IPS-15b (cell line): ENCODE data around the gene CST2.
"Not testable (repeated sequence)": the region's sequence is repeated elsewhere in the genome, so short reads cannot be mapped to it uniquely, and the experiment has no call there.

Experiments
- H3K27me3 ChIP-seq: one replicate; pipeline ENCODE4 v1.6.1; 2013; ENCODE audit warnings: low read length; ENCODE audit not compliant: control insufficient read depth, insufficient read depth
- H3K36me3 ChIP-seq: one replicate; pipeline ENCODE4 v1.6.1; 2013; ENCODE audit warnings: low read length; ENCODE audit not compliant: control insufficient read depth, insufficient read depth
- H3K4me1 ChIP-seq: one replicate; pipeline ENCODE4 v1.6.1; 2013; ENCODE audit warnings: mild to moderate bottlenecking, low read length; ENCODE audit not compliant: control insufficient read depth, insufficient read depth
- H3K4me3 ChIP-seq: one replicate; pipeline ENCODE4 v1.5.1; 2013; ENCODE audit warnings: low read depth, low read length
- H3K9ac ChIP-seq: one replicate; pipeline ENCODE4 v1.6.1; 2013; ENCODE audit warnings: low read depth, mild to moderate bottlenecking, low read length
- H3K9me3 ChIP-seq: one replicate; pipeline ENCODE4 v1.6.1; 2013; ENCODE audit warnings: mild to moderate bottlenecking, low read length; ENCODE audit not compliant: control insufficient read depth, insufficient read depth

Gene CST2, protein sequence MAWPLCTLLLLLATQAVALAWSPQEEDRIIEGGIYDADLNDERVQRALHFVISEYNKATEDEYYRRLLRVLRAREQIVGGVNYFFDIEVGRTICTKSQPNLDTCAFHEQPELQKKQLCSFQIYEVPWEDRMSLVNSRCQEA

DNA sequence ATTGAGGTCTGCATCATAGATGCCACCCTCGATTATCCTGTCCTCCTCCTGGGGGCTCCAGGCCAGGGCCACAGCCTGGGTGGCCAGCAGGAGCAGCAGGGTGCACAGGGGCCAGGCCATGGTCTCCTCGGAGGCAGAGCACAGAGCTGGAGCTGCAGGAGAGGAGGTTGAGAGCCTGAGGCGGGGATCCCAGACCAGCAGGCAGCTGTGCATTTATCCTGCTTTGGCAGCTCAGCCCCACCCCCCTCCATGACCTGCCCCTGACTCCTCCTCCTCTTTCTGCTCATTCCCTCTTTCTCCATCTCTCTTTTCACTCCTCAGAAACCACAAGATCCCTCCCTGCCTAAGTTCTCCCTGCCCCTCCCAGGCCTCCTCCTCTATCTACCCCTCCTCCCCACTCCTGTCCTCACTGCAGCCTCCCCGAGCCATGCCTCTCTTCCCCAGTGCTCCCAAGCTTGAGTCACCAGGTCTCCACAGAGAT lies at the start of gene CST2:
Gene CST2 (minus strand): TSS at position 189 of the 481 bp plus-strand sequence. CDS start 69 bp downstream, at position 120.
- H3K9me3 ChIP-seq = no peaks in the 10 kb centered on the region
- no peak within 1 kb of the TSS for H3K4me3 ChIP-seq
- H3K27me3 ChIP-seq = no peaks in the 10 kb centered on the region
- no peaks in the 10 kb centered on the region for H3K36me3 ChIP-seq
- H3K4me1 ChIP-seq = no peaks in the 10 kb centered on the region
- no peak within 1 kb of the TSS for H3K9ac ChIP-seq

DNA sequence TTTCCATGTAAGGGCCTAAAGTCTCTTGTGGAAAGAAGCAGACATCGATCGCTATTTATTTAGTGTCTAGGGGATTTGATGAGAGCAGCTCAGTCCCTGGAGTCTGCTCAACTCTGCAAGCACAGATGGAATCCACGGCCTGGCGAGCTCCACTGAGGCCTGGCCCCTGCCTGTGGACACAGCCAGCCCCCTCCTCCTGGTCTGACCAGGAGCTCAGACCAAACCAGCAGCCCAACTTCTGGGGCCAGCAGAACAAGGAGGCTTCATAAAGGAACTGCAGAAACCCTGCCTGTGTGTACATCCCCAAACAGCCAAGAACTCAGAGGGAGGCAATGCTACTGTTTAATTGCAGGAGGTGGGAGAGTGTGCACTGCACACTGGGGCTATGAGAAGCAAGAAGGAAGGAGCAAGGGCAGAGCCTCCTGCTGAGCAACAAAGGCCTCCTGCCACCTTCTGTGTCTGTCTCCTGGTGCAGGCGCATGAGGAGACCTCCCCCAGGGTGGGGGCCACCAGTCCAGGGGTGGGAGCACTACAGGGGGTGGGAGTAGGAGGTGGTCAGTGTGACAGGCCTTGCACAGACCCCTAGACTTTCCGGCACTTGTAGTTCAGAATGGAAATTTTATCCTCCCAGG lies 49.2 kb upstream of the CST2 start:
- Histone ChIP-seq H3K36me3 (no peaks in the 10 kb centered on the region), H3K9me3 (no peaks in the 10 kb centered on the region), H3K4me3 (no peak overlapping the region), H3K4me1 (peaks cover 9% of the 10 kb centered on the region), H3K9ac (no peak overlapping the region), H3K27me3 (peaks cover 8% of the 10 kb centered on the region)

DNA sequence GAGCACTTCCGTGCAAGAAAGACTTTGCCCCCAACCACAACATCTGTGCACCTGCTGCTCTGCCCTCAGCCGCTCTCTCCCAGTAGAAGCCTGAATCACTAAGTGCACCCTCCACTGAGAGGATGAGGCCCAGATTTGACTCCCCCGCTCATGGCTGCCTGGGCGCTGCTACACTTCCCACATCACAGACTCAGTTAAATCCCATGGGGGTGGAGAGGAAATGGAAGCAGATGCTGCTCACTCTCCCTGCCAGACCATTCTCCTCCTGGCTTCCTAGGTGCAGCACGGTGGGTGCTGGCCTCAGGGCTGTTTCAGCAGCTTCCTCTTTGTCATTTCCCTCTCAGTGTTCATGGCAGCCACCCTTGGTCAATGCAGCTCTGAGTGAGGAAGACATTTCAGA lies 48.2 kb upstream of the CST2 start:
- no peaks in the 10 kb centered on the region for H3K36me3 ChIP-seq
- H3K9me3 ChIP-seq = no peaks in the 10 kb centered on the region
- peaks cover 8% of the 10 kb centered on the region for H3K27me3 ChIP-seq
- no peak overlapping the region for H3K9ac ChIP-seq
- peaks cover 16% of the 10 kb centered on the region for H3K4me1 ChIP-seq
- H3K4me3 ChIP-seq = no peak overlapping the region

DNA sequence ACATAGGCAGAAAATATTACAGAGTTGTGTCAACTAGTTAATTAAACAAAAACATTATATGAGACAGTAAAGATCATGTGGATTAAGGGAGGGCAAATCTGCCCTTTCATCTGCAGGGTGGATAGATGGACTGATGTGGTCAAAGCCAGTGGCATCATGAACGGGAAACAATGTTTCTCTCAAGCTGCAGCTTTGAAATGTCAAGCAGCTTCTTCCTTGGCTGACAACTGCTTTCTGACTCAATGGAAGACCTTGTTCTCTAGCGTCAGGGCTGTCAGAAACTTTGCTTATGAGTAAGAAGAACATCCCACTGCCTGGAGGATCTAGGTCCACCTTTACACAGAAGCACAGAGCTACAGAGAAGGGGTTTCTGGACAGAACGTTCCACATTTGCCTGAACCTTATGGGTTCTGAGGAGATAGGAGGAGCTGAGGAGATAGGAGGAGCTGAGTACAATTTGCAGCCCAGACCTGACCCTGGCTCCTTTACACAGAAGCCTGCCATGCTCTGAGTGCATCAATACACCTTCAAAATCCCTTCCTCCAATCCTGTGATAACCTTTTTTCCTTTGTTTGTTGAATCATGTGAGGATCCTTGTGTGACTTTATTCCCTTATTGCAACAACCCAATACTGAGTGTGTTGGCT lies 47.0 kb upstream of the CST2 start:
- peaks cover 8% of the 10 kb centered on the region for H3K27me3 ChIP-seq
- no peaks in the 10 kb centered on the region for H3K9me3 ChIP-seq
- no peak overlapping the region for H3K9ac ChIP-seq
- no peaks in the 10 kb centered on the region for H3K36me3 ChIP-seq
- H3K4me3 ChIP-seq = no peak overlapping the region
- H3K4me1 ChIP-seq = peaks cover 25% of the 10 kb centered on the region

DNA sequence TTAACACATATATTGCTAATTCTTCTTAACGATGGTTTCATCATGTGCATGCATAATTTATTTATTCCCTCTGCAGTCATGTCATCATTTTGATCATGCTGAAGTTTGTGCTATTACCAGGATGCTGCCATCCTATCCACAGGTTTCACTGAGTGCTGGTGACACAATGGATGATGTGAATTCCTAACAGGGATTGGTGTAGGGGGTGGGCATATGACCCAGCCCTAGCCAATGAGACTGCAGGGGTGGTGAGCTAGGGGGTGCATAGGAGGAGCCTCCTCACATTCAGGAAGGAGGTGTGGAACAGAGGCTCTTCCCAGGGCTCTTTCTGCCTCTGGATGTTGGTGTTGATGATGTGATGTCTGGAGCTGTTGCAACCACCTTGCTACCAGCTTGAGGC lies 45.5 kb upstream of the CST2 start:
- Histone ChIP-seq H3K9me3 (no peaks in the 10 kb centered on the region), H3K4me3 (no peak overlapping the region), H3K36me3 (no peaks in the 10 kb centered on the region), H3K27me3 (peaks cover 6% of the 10 kb centered on the region), H3K9ac (no peak overlapping the region), H3K4me1 (peaks cover 32% of the 10 kb centered on the region)

DNA sequence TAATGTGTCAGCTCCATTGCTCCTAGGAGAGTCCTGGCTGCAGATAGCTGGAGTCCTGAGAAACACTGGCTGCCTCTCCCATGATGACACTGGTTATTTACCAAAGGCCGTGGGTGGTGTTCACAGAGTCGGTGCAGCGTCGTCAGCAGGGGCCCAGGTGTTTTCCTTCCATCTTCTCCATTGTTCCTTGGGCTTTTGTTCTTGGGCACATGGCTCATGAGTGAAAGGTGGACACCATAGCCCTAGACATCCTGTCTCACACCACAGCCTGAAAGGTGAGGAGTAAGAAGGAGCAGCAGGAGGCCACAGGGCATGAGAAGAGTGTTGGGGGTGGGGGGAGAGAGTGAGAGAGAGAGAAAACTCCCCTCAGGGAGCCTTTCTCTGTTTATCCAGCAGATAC lies 43.9 kb upstream of the CST2 start:
- H3K9me3 ChIP-seq = no peaks in the 10 kb centered on the region
- H3K36me3 ChIP-seq = no peaks in the 10 kb centered on the region
- peaks cover 6% of the 10 kb centered on the region for H3K27me3 ChIP-seq
- peaks cover 32% of the 10 kb centered on the region for H3K4me1 ChIP-seq
- H3K4me3 ChIP-seq = no peak overlapping the region
- no peak overlapping the region for H3K9ac ChIP-seq

DNA sequence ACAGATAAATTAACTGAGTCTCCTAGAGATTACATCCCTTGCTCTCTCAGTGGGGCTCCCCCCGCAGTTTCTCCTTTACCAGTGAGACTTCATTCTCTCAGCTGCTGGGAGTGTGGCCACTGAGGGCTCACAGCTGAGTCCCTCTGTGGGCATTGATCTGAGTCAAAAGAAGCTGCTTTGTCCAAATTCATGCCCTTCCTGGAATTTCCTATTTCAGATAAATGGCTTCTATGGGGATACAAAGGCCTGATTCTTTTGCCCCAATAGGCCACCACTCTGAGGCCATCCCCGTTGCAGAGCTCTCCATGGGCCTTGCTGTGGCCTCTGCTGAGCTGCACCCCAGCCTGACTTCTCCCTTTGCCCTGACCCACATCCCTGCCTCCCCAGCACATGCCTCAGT lies 43.0 kb upstream of the CST2 start:
- H3K9ac ChIP-seq = no peak overlapping the region
- H3K4me1 ChIP-seq = peaks cover 32% of the 10 kb centered on the region
- no peaks in the 10 kb centered on the region for H3K9me3 ChIP-seq
- no peak overlapping the region for H3K4me3 ChIP-seq
- H3K36me3 ChIP-seq = no peaks in the 10 kb centered on the region
- H3K27me3 ChIP-seq = peaks cover under 1% of the 10 kb centered on the region

DNA sequence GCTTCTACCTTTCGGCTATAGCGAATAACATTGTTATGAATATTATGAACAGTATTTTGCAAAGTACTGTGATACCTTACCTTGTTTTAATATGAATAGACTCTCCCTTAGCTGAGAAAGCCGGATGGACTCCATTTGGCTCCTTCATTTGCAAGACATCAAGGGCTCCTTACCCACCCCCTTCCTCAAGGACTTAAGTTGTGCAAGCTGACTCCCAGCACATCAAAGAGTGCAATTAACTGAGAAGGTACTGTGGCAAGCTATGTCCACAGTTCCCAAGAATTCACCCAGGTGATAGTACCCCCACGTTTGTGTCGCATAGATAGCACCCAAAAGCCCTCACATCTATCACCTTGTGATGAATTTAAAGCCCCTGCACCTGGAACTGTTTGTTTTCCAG lies 41.8 kb upstream of the CST2 start:
- H3K4me1 ChIP-seq = peaks cover 32% of the 10 kb centered on the region
- H3K4me3 ChIP-seq = no peak overlapping the region
- no peak overlapping the region for H3K9ac ChIP-seq
- H3K36me3 ChIP-seq = no peaks in the 10 kb centered on the region
- H3K9me3 ChIP-seq = no peaks in the 10 kb centered on the region
- no peaks in the 10 kb centered on the region for H3K27me3 ChIP-seq

DNA sequence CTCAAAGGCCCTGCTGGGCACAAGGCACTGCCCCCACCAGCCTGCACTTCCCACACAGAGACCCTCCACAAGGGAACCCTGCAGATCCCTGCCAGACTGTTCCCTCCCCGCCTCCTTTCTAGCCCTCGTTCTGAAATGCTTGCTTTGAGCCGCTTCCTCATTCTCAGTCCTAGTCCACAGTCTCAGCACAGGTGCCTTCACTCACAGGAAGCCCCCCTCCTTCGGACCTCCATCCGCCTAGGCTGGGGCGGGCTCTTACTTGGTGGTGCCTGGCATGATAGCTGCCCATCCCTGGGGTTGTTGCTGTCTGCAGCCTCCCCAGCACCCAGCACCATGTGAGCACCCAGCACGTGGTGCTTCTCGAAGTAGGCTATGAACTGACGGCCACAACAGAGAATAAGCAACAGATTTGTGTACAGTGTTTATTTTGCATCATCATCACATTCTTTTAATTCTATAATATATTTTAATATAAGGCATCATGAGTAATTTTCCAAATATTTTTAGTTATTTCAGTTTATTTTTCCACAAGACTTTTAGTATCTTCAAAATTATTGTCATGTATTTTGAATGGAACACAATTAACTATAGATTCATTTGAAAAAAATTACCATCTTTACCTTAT lies 40.7 kb upstream of the CST2 start:
- H3K9ac ChIP-seq = no peak overlapping the region
- no peaks in the 10 kb centered on the region for H3K36me3 ChIP-seq
- H3K27me3 ChIP-seq = no peaks in the 10 kb centered on the region
- H3K4me1 ChIP-seq = peaks cover 32% of the 10 kb centered on the region
- H3K4me3 ChIP-seq = no peak overlapping the region
- no peaks in the 10 kb centered on the region for H3K9me3 ChIP-seq

DNA sequence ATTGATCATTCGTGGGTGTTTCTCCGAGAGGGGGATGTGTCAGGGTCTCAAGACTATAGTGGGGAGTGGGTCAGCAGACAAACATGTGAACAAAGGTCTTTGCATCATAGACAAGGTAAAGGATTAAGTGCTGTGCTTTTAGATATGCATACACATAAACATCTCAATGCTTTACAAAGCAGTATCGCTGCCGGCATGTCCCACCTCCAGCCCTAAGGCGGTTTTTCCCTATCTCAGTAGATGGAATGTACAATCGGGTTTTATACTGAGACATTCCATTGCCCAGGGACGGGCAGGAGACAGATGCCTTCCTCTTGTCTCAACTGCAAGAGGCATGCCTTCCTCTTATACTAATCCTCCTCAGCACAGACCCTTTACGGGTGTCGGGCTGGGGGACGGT lies 34.2 kb upstream of the CST2 start:
- H3K9me3 ChIP-seq, H3K27me3 ChIP-seq, H3K4me3 ChIP-seq, H3K36me3 ChIP-seq, H3K4me1 ChIP-seq, H3K9ac ChIP-seq: not testable (repeated sequence)

DNA sequence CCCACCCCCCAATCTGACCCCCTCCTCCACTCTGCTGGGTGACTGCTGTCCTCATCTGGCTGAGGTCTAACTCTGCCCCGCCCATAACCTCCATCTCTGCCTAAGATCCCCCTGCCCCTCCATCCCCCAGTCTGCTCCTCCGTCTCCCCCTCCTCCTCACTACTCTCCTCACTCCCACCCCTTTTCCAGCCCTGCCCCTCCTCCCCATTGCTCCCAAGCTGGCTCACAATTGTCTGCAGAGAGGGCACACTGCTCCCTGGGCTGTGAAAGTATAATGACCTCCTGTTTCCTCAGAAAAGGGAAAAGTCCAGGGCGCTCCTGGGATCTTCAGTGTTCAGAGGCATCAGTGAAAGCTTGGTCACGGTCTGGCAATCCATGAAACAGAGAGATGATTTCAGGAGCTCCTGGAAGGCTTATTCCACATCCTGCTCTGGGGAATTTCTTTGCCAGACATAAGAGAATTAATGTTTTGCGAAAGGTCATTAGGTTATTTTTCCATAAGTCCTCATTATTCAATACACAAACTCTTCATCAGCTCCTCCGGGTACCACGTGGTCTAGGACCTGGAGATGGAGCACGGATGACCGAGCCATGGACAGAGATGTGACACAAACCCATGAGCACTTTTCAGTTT lies 31.6 kb upstream of the CST2 start:
- H3K27me3 ChIP-seq = no peaks in the 10 kb centered on the region
- no peak overlapping the region for H3K4me3 ChIP-seq
- no peaks in the 10 kb centered on the region for H3K9me3 ChIP-seq
- peaks cover 4% of the 10 kb centered on the region for H3K4me1 ChIP-seq
- no peak overlapping the region for H3K9ac ChIP-seq
- no peaks in the 10 kb centered on the region for H3K36me3 ChIP-seq
